ENCODE data around the gene SYNE1. TPM values are rescaled to one million over a fixed set of nuclear protein-coding genes. Genes with fewer than 3 reads are reported as not detected.

The SYNE1 gene
- total and polyA plus RNA-seq, 2 of the 8 experiments (the other 6 are each of a cell fraction or from before 2014, with no cell fraction given): 2.8 to 5.5 TPM

DNA sequence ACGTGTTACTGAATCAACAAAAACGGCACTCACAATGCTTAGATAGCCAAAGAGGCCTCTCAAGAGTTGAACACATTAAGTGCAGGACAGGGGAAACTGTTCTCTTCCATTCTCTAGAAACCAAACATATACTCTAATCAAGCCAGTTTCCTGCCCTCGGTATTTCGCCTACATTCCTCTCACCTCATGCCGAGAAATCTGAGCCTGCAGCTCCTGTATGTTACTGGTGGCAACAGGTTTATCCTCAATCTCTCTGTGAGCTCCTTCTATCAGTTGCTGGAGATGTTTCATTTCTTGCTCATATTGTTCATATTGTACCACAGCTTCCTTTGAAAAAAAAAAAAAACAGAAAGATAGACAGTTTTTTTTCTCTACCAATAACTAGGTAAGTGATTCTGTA, 328.9 kb downstream of the SYNE1 start:
- Histone ChIP-seq H2BK5ac (ENCODE audit: low read depth, low read length) (no peak overlapping the region), H3K9ac (replicated peaks in 1 of 4; ENCODE audit: extremely low read depth in 1 of 4, low read depth in 3 of 4, low read length in 3 of 4) (no peak overlapping the region), H3K9me3 (ENCODE audit: insufficient read depth in 2 of 2, low read depth in 1 of 2, low read length in 1 of 2) (no peaks in the 10 kb centered on the region), H2AFZ (ENCODE audit: low read length) (peak overlapping the region; percentile 70), H4K20me1 (replicated peaks in 1 of 2; ENCODE audit: control insufficient read depth in 1 of 2, insufficient read depth in 2 of 2, low read length in 2 of 2) (no peaks in the 10 kb centered on the region), H3K27ac (ENCODE audit: low read depth, low read length) (no peak overlapping the region), H3K79me2 (ENCODE audit: control insufficient read depth in 1 of 2, insufficient read depth in 2 of 2, low read length in 2 of 2) (no peaks in the 10 kb centered on the region), H3K4ac (replicated peaks; ENCODE audit: insufficient read length, low read depth, low read length) (no peak overlapping the region), H3K56ac (replicated peaks; ENCODE audit: insufficient read length, low read depth, low read length) (no peak overlapping the region), H2BK20ac (ENCODE audit: low read length) (no peak overlapping the region), H2BK15ac (ENCODE audit: low read length) (no peak overlapping the region), H2AK5ac (ENCODE audit: low read depth, low read length) (no peak overlapping the region), H4K8ac (ENCODE audit: extremely low read depth, insufficient read depth, low read length) (no peak overlapping the region), H3K14ac (ENCODE audit: insufficient read length) (no peak overlapping the region), H2BK120ac (replicated peaks; ENCODE audit: low read depth, low read length) (no peak overlapping the region), H4K91ac (replicated peaks; ENCODE audit: insufficient read length, low read length) (no peak overlapping the region), H3K4me2 (ENCODE audit: insufficient read depth in 1 of 2, low read depth in 2 of 2, low read length in 2 of 2) (no peak overlapping the region), H3K23me2 (ENCODE audit: low read depth, low read length) (no peaks in the 10 kb centered on the region), H4K5ac (ENCODE audit: insufficient read length, low read depth, low read length) (no peak overlapping the region), H3K27me3 (replicated peaks in 1 of 4; ENCODE audit: control insufficient read depth in 3 of 4, extremely low read depth in 1 of 4, insufficient read depth in 3 of 4, low read length in 3 of 4) (no peaks in the 10 kb centered on the region), H2BK12ac (ENCODE audit: low read depth, low read length) (no peak overlapping the region), H3K18ac (ENCODE audit: extremely low read depth, low read length) (no peak overlapping the region), H3K36me3 (ENCODE audit: control insufficient read depth in 2 of 4, insufficient read depth in 4 of 4, low read length in 3 of 4) (no peaks in the 10 kb centered on the region), H3K79me1 (ENCODE audit: low read depth, low read length) (no peaks in the 10 kb centered on the region), H3K23ac (ENCODE audit: insufficient read length) (no peak overlapping the region), H3K4me3 (ENCODE audit: extremely low read depth in 1 of 4, insufficient read depth in 2 of 4, low read depth in 3 of 4, low read length in 4 of 4) (no peak overlapping the region), H3K4me1 (replicated peaks in 1 of 4; ENCODE audit: control insufficient read depth in 3 of 4, insufficient read depth in 4 of 4, low read length in 3 of 4) (no peaks in the 10 kb centered on the region)
- WGBS, 2 experiments (ENCODE audit: extremely low coverage in 1 of 2, insufficient coverage in 1 of 2, insufficient read length in 1 of 2, insufficient replicate concordance in 2 of 2, low coverage in 1 of 2, low lambda C conversion rate in 2 of 2, missing lambda C conversion rate in 1 of 2): 92% methylated on average over 5 of the region's 5 CpGs; no CpG with 5 or more reads in 1 of the 2 experiments
- FAIRE-seq: no peak
- DNase-seq (ENCODE audit: low read depth in 1 of 2, low spot score in 2 of 2): no peak
- no peak for TF ChIP-seq RXRA (IDR thresholded peaks at IDR 0.05; ENCODE audit: insufficient read depth, low read depth, low read length)
- TF ChIP-seq, protein P1, sequence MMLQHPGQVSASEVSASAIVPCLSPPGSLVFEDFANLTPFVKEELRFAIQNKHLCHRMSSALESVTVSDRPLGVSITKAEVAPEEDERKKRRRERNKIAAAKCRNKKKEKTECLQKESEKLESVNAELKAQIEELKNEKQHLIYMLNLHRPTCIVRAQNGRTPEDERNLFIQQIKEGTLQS (IDR thresholded peaks at IDR 0.05; ENCODE audit: insufficient read depth, low read depth, low read length): no peak
- TF ChIP-seq FOSL1 (IDR thresholded peaks at IDR 0.05; ENCODE audit: insufficient read depth, low read depth, low read length): no peak
- no peak for TF ChIP-seq NRF1 (IDR thresholded peaks at IDR 0.05; ENCODE audit: low read depth, low read length)
- TF ChIP-seq SP4 (IDR thresholded peaks at IDR 0.05; ENCODE audit: low read length): no peak
- no peak for TF ChIP-seq YY1 (IDR thresholded peaks at IDR 0.05; ENCODE audit: low read depth, low read length)
- TF ChIP-seq EP300 (IDR thresholded peaks at IDR 0.05; ENCODE audit: borderline replicate concordance in 1 of 2, low read depth in 2 of 2, low read length in 2 of 2): no peak
- POLR2A ChIA-PET (ENCODE audit: partially characterized antibody): no interaction called here
- CTCF ChIA-PET (ENCODE audit: partially characterized antibody): interaction anchor here (1.2 kb wide), 1 partner anchor 30 kb away, joined by 5 read pairs; no protein-coding TSS in a partner anchor

All from H1 (cell line).